Lower lobe of right lung (tissue), 2 donors: Measurements from ENCODE around the gene PPIAL4G. TPM values are rescaled to one million over a fixed set of nuclear protein-coding genes. Genes with fewer than 3 reads are reported as not detected.
"Not testable (repeated sequence)": the region's sequence is repeated elsewhere in the genome, so short reads cannot be mapped to it uniquely, and the experiment has no call there.

Source experiments
- ATAC-seq, 2 donors: fragments of 200-7000 bp; cut with Tn5 transposase; one replicate each; pipeline ENCODE4 v1.9.1; 2020 to 2022; ENCODE audit warnings: mild to moderate bottlenecking in 2 of 2, moderate library complexity in 2 of 2
- DNase-seq: peaks from one replicate; pipeline ENCODE4 v3.0.0-alpha.2; 2020
- H3K27ac ChIP-seq: fragments of 200-600 bp; one replicate; pipeline ENCODE4 v1.8.0; 2022
- H3K27me3 ChIP-seq: fragments of 200-600 bp; one replicate; pipeline ENCODE4 v1.8.0; 2022; ENCODE audit warnings: low read depth
- H3K36me3 ChIP-seq: fragments of 200-600 bp; one replicate; pipeline ENCODE4 v1.8.0; 2022; ENCODE audit warnings: mild to moderate bottlenecking
- H3K4me1 ChIP-seq: fragments of 200-600 bp; one replicate; pipeline ENCODE4 v1.8.0; 2022
- H3K4me3 ChIP-seq: fragments of 200-600 bp; one replicate; pipeline ENCODE4 v1.8.0; 2022; ENCODE audit warnings: mild to moderate bottlenecking
- H3K9me3 ChIP-seq: fragments of 200-600 bp; one replicate; pipeline ENCODE4 v1.8.0; 2022
- intact Hi-C: fragments of 100-400 bp; cut with DNase I; formaldehyde crosslinking; loops from one replicate; pipeline ENCODE4 v1.11.0; 2022
- total RNA-seq: library from RNA; stranded (reverse); fragmentation: NEBNext Ultra II Directional; extraction: Animal tissue kit (Norgen Biotek cat#: 25700); gene quantifications from one replicate; pipeline ENCODE4 v1.2.1, GENCODE V29; 2021
- TF ChIP-seq, protein P1 (sequence below): fragments of 200-600 bp; IDR thresholded peaks from one replicate; pipeline ENCODE4 v1.8.0; 2022; ENCODE audit warnings: antibody characterized with exemption, mild to moderate bottlenecking
- donor health status: DM: no; HTN: yes; CAD: no; lungs with severe emphysema.

PPIAL4G gene
- total RNA-seq, 1 donor from 2014 or later = not detected

DNA sequence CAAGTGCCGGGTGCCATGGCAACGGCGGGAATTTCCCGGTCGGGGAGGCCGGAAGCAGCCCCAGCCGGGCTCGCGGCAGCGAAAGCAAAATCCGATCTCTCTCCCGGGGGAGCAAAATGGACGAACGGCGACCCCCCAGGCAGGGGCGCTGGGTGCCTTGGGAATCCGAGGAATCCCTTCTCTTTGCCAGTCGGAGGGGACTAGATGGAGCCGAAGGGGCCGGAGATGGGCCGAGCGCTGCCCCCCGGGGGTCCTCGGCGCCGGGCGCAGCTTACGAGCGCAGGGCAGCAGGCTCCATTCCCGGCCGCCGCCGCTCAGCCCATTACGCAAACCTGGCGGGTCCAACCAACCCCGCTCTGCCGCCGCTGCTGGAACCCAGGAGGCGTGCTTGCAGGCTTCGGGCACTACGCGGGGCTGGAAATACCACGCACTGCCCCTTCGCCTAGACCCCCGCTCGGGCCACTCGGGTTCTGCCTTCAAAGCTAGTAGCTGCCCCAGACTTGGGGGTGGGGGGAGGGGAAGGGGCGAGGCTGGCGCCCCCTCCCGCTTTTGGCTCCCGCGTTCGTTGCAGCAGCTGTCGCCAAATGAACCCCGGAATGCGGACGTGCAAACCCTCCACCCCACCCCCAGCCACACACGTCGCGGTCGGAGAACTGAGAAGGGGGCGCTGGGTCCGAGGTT, 24.1 kb downstream of the PPIAL4G start:
- DNase-seq = peak; percentile 52
- H3K27me3 ChIP-seq = not testable (repeated sequence)

DNA sequence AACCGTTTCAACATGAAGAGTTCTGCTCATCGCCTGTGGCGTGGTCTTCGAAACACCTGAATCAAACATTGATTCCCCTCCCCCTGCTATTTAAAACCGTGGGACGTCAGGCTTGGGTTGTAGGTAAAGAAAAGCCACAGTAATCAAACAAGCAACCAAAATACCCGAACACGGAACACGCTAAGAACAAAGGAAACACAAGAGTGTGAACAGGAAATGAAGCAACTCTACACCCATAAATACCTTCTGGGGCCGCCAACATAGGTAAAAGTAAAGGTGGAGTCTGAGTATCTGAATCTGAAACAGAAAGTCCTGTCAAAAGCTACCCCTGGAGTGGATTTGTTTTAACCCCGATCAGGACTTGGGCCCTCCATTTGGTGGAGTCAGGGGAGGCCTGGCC, 24.7 kb downstream of the PPIAL4G start:
- H3K9me3 ChIP-seq, H3K4me1 ChIP-seq, intact Hi-C loops, H3K36me3 ChIP-seq, DNase-seq, ATAC-seq, H3K27me3 ChIP-seq: not testable (repeated sequence)
- peak overlapping the region; percentile 59 for H3K4me3 ChIP-seq
- peak overlapping the region; percentile 83 for H3K27ac ChIP-seq

More for the DNA sequence above, 24.1 kb downstream of the PPIAL4G start:
- intact Hi-C loops, H3K4me1 ChIP-seq, H3K36me3 ChIP-seq, ATAC-seq, H3K9me3 ChIP-seq: not testable (repeated sequence)
- Histone ChIP-seq H3K27ac (peak overlapping the region; percentile 83), H3K4me3 (peak overlapping the region; percentile 59)

DNA sequence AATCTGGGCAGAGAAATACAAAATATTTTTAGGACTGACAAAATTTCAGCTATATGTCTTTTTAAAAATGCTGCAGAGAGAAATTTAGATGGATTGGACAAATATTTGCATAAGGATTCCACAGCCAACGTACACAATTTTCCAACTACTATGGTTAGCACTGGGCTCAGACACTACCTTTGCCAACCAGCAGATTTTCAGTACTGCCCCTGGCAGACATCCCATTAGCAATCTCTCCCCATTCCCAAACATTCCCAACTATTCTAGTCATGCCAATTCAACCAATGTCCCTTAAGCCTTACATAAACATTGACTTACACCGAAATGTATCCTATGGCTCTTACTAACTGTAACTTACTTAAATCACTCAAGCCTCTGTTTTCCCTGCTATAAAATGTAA, 30.3 kb downstream of the PPIAL4G start:
- H3K4me1 ChIP-seq, DNase-seq, H3K9me3 ChIP-seq, H3K27me3 ChIP-seq, H3K4me3 ChIP-seq, H3K27ac ChIP-seq, H3K36me3 ChIP-seq, ATAC-seq, intact Hi-C loops: not testable (repeated sequence)

DNA sequence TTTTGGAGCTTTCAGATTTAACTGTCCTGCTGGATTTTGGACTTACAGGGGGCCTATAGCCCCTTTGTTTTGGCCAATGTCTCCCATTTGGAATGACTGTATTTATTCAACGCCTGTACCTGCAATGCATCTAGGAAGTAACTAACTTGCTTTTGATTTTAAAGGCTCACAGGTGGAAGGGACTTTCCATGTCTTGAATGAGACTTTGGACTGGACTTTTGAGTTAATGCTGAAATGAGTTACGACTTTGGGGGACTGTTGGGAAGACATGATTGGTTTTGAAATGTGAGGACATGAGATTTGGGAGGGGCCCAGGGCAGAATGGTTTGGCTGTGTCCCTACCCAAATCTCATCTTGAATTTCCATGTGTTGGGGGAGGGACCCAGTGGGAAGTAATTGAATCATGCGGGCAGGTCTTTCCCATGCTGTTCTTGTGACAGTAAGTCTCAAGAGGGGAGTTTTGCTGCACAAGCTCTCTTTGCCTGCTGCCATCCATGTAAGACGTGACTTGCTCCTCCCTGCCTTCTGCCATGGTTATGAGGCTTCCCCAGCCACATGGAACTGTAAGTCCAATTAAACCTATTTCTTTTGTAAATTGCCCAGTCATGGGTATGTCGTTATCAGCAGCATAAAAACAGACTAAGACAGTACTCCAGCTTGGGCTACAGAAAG, 43.3 kb downstream of the PPIAL4G start:
- ATAC-seq, H3K4me3 ChIP-seq, H3K36me3 ChIP-seq, H3K4me1 ChIP-seq, DNase-seq, H3K27ac ChIP-seq, H3K27me3 ChIP-seq, H3K9me3 ChIP-seq, intact Hi-C loops: not testable (repeated sequence)

DNA sequence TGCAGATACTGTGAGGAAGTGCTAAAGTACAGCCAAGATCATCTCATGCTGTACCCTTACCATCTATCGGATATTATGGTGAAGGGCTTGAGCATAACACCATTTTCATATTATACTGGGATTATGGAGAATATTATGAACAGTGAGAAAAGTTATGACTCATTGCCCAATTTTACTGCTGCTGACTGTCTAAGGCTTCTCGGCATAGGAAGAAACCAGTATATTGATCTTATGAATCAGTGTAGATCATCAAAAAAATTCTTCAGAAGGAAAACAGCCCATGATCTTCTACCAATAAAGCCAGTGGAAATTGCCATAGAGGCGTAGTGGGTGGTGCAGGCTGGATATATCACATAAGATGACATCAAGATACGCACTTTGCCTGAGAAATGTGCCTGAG, 47.7 kb downstream of the PPIAL4G start:
- H3K4me1 ChIP-seq = no peaks in the 10 kb centered on the region
- no peaks in the 10 kb centered on the region for H3K27me3 ChIP-seq
- ATAC-seq = no peak
- H3K4me3 ChIP-seq = no peak overlapping the region
- intact Hi-C loops = no loop called here
- H3K27ac ChIP-seq = no peak overlapping the region
- TF ChIP-seq, protein P1, sequence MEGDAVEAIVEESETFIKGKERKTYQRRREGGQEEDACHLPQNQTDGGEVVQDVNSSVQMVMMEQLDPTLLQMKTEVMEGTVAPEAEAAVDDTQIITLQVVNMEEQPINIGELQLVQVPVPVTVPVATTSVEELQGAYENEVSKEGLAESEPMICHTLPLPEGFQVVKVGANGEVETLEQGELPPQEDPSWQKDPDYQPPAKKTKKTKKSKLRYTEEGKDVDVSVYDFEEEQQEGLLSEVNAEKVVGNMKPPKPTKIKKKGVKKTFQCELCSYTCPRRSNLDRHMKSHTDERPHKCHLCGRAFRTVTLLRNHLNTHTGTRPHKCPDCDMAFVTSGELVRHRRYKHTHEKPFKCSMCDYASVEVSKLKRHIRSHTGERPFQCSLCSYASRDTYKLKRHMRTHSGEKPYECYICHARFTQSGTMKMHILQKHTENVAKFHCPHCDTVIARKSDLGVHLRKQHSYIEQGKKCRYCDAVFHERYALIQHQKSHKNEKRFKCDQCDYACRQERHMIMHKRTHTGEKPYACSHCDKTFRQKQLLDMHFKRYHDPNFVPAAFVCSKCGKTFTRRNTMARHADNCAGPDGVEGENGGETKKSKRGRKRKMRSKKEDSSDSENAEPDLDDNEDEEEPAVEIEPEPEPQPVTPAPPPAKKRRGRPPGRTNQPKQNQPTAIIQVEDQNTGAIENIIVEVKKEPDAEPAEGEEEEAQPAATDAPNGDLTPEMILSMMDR = no peak
- no peaks in the 10 kb centered on the region for H3K9me3 ChIP-seq
- no peak for DNase-seq
- H3K36me3 ChIP-seq = no peaks in the 10 kb centered on the region

DNA sequence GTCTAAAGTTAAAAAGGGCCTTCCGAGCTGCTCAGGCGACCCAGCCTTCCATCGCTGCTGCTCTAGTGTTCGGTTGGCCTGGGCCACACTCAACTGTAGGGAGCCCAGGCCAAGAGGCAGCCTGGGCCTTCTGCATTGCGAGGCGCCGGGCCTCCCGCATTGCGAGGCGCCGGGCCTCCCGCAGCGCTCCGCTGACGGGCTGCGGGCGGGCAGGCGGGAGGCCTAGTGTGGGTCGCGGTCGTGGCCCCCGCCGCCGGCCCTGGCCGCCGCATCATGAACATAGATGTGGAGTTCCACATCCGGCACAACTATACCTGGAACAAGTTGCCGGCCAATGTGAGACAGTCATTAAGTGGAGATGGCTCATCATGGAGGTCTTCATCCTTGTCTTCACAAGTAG, 48.3 kb downstream of the PPIAL4G start:
- intact Hi-C loops = no loop called here
- DNase-seq = no peak
- Histone ChIP-seq H3K9me3 (no peaks in the 10 kb centered on the region), H3K27ac (no peak overlapping the region), H3K27me3 (no peaks in the 10 kb centered on the region), H3K36me3 (no peaks in the 10 kb centered on the region), H3K4me3 (no peak overlapping the region), H3K4me1 (no peaks in the 10 kb centered on the region)
- no peak for ATAC-seq
- TF ChIP-seq, protein P1 = no peak

DNA sequence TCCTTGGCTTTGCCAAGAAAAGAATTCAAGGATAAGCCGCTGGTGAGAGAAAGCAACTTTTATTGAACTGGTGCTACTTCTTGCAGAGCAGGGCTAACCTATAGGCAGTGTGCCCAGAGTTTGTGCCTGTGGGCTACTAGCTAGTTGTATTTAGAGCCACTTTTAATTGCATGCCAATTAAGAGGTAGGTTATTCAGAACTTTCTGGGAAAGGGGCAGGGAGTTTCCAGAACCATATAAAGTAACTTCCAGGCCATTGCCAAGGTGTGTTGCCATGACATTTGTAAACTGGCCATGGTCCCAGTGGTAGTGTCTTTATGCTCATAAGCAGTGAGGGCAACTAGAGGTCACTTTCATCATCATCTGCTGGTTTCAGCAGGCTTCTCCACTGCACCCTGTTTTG, 50.2 kb downstream of the PPIAL4G start:
- ATAC-seq, intact Hi-C loops, H3K36me3 ChIP-seq, H3K27me3 ChIP-seq, H3K4me3 ChIP-seq, H3K27ac ChIP-seq, H3K4me1 ChIP-seq, H3K9me3 ChIP-seq, DNase-seq: not testable (repeated sequence)

Other genes with a start within 250 kb of the PPIAL4G start
- gene NBPF14, start 112.7 kb upstream of the PPIAL4G start, total RNA-seq = 18.7 TPM